ENCODE measurements around the gene NOL9.

DNA sequence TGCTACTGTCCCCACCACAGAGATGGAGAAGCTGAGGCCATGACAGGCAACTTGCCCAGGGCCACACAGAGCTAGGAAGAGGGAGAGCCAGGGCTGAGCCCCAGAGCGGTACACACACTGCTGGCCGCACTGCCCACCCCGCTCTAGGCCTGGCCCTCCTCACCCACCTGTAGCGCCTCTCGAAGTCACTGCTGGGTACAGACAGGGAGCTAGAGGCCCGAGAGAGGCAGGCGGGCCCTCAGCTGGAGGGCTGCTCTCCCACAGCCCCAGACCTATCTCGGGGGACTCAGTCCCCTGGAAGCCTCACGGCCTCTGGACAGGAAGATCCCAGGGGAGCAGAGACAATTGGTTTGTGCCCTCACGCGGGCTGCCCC is 45.5 kb downstream of the NOL9 start:
- TF ChIP-seq, protein P1, sequence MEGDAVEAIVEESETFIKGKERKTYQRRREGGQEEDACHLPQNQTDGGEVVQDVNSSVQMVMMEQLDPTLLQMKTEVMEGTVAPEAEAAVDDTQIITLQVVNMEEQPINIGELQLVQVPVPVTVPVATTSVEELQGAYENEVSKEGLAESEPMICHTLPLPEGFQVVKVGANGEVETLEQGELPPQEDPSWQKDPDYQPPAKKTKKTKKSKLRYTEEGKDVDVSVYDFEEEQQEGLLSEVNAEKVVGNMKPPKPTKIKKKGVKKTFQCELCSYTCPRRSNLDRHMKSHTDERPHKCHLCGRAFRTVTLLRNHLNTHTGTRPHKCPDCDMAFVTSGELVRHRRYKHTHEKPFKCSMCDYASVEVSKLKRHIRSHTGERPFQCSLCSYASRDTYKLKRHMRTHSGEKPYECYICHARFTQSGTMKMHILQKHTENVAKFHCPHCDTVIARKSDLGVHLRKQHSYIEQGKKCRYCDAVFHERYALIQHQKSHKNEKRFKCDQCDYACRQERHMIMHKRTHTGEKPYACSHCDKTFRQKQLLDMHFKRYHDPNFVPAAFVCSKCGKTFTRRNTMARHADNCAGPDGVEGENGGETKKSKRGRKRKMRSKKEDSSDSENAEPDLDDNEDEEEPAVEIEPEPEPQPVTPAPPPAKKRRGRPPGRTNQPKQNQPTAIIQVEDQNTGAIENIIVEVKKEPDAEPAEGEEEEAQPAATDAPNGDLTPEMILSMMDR (IDR thresholded peaks at IDR 0.05; ENCODE audit: low read length), result no peak
- no peak for TF ChIP-seq EZH2 (IDR thresholded peaks at IDR 0.05; ENCODE audit: borderline replicate concordance, low read length)

Measured in OCI-LY1 (cell line).